Coronary artery (tissue), 2 donors: ENCODE data around the gene FHDC1.

Experiments
- DNase-seq: peaks from one replicate; pipeline ENCODE4 v3.0.0-alpha.2; 2017; ENCODE audit warnings: low spot score
- H3K27ac ChIP-seq, 2 donors: fragments of 200-600 bp; sonication (generic); one replicate each; pipeline ENCODE4 v1.5.1; 2016 to 2019
- H3K4me3 ChIP-seq: fragments of 200-600 bp; sonication (generic); 2 replicates; pipeline ENCODE4 v1.5.1; 2016; ENCODE audit warnings: mild to moderate bottlenecking, moderate library complexity
- CTCF ChIP-seq: fragments of 200-600 bp; sonication (generic); IDR thresholded peaks from one replicate; pipeline ENCODE4 v1.5.1; 2019; ENCODE audit warnings: antibody characterized with exemption

The FHDC1 gene

GRCh38 chr4:152919826-152920225 lies 16.3 kb upstream of the FHDC1 start:
- H3K27ac ChIP-seq: no peak overlapping the region
- no peak overlapping the region for H3K4me3 ChIP-seq
- DNase-seq: no peak
- TF ChIP-seq CTCF: no peak

- DNase-seq: no peak
- Histone ChIP-seq H3K4me3 (no peak overlapping the region), H3K27ac (no peak overlapping the region)
- TF ChIP-seq CTCF: no peak
These were observed 15.4 kb upstream of the FHDC1 start for GRCh38 chr4:152920768-152921167.

- TF ChIP-seq CTCF: no peak
- DNase-seq: no peak
- no peak overlapping the region for H3K27ac ChIP-seq
- no peak overlapping the region for H3K4me3 ChIP-seq
These were observed 14.8 kb upstream of the FHDC1 start for GRCh38 chr4:152921284-152921683.

GRCh38 chr4:152925851-152926250 lies 10.3 kb upstream of the FHDC1 start:
- DNase-seq: no peak
- no peak overlapping the region for H3K4me3 ChIP-seq
- H3K27ac ChIP-seq: no peak overlapping the region
- TF ChIP-seq CTCF: no peak

GRCh38 chr4:152926959-152927358 lies 9.2 kb upstream of the FHDC1 start:
- Histone ChIP-seq H3K4me3 (no peak overlapping the region), H3K27ac (no peak overlapping the region)
- DNase-seq: no peak
- no peak for TF ChIP-seq CTCF

- no peak for DNase-seq
- Histone ChIP-seq H3K27ac (no peak overlapping the region), H3K4me3 (no peak overlapping the region)
- no peak for TF ChIP-seq CTCF
These were observed 8.4 kb upstream of the FHDC1 start for GRCh38 chr4:152927737-152928136.

- TF ChIP-seq CTCF: no peak
- no peak overlapping the region for H3K27ac ChIP-seq
- no peak for DNase-seq
- no peak overlapping the region for H3K4me3 ChIP-seq
These were observed 7.8 kb upstream of the FHDC1 start for GRCh38 chr4:152928286-152928685.
